Loucy (cell line): ENCODE measurements around the gene SLC27A4.

ENCODE experiments used
- CTCF ChIP-seq: fragments of 200-600 bp; sonication (generic); conservative IDR thresholded peaks from 2 replicates; pipeline ENCODE4 v1.5.1; 2014; ENCODE audit warnings: mild to moderate bottlenecking, antibody characterized with exemption, low read length
- EZH2phosphoT487 ChIP-seq: fragments of 200-600 bp; IDR thresholded peaks from 2 replicates; pipeline ENCODE4 v1.6.1; 2018; ENCODE audit warnings: antibody characterized with exemption, mild to moderate bottlenecking, moderate library complexity, borderline replicate concordance

GRCh38 chr9:128349125-128349524 lies 8.8 kb downstream of the SLC27A4 start:
- TF ChIP-seq CTCF (no peak), EZH2phosphoT487 (no peak)
